Fibroblast of peridontal ligament (primary cell): ENCODE results near the gene FAM110A.
"Not testable (repeated sequence)": the region's sequence is repeated elsewhere in the genome, so short reads cannot be mapped to it uniquely, and the experiment has no call there.

ENCODE experiments used
- DNase-seq: peaks from one replicate; pipeline ENCODE4 v3.0.0-alpha.2; 2010; ENCODE audit errors: extremely low read depth

The FAM110A gene

DNA sequence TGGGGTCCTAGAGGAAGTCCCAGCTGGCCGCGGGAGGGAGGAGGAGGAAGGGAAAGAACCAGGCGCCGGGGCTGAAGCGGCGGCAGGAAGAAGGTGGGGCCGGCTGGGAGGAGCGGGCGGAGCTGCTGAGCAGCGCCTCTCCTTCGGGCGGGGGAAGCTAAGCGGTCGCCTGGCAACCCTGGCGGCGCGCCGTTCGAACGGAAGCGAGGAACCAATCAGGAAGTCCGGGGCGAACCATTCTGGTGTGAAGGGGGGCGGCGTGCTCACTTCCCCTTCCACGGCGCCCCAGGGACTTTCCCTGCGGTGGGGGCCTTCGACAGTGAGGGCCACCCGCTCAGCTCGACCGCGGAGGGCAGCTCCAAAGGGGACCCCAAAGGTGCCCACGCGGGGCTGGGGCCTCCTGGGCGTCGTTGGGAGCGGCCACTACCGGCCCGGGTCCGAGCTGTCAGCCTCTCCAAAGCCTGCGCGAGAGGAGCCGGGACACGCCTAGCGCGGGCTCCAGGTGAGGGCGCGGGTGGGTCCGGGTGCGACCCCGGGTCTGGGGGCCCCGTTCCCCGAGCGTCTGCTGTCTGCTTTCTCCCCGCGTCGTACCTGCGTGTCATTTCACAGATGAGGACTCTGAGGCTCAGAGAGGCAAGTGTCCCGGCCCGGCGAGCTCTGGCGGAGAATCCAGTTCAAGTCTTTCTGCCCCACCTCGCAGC lies at the start of gene FAM110A:
FAM110A (plus strand) TSS at position 266 of the 701 bp plus-strand sequence. CDS start 11,090 bp downstream, outside the sequence.
- DNase-seq: peak; percentile 87

GRCh38 chr20:787825-788224 lies 45.7 kb upstream of the FAM110A start:
- DNase-seq: no peak

DNA sequence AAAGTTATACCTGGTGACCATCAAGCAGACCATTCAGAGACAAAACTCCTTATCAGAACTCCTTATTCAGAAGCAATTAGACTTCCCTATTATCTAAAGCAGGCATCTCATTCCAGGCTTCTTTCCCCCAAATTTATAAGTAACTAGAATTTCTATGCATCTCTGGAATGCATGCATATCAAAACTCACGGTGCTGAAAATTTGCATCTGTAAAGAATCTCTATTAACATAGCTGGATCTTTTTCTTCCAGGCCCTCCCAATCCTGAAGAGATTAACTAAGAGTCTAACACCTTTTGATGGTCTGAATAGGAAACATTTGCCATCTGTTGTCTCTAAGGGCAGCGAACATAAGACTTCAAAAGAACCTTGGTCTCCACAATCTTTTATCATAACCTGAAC lies 42.5 kb upstream of the FAM110A start:
- DNase-seq: no peak

DNA sequence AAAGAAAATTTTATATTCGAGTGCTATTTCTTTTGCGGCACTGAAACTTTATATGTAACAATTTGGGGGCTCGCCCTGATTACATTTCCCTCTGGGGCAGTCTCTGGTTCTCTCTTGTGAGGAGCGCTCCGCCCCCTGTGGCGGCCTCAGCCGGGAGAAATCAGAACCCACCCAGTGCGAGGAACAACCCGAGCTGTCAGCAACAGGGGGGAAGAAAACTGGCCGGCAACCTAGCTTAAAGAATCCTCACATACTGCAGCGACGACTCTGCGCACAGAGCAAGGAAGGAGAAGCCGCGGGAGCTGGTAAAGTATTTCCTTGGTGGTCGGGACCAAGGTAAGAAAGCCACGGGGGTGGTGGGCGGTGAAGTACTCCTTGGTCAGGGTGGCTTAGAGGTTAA lies 41.3 kb upstream of the FAM110A start:
- DNase-seq: no peak

- no peak for DNase-seq
These were observed 36.6 kb upstream of the FAM110A start for GRCh38 chr20:796921-797320.

DNA sequence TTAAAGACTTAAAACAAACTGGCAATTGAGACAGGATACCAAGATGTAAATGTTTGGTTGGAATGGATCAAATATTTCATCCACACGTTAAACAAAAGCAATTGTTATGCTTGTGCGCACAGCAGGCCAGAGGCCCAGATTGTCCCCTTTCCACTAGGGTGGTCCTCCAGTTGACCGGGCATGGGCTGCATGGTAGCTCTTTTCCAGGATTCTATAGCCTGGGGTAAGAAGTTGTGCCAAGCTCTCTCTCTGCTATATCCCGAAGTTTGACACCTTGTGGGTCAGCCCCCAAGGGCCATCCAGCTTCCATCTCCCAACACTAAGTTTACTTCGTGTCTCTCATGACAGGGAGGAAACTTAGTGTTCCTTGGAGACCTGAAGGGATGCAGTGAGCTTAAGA lies 34.8 kb upstream of the FAM110A start:
- DNase-seq: not testable (repeated sequence)

- DNase-seq: not testable (repeated sequence)
These were observed 33.5 kb upstream of the FAM110A start for GRCh38 chr20:800026-800425.

GRCh38 chr20:801678-802077 lies 31.8 kb upstream of the FAM110A start:
- no peak for DNase-seq

DNA sequence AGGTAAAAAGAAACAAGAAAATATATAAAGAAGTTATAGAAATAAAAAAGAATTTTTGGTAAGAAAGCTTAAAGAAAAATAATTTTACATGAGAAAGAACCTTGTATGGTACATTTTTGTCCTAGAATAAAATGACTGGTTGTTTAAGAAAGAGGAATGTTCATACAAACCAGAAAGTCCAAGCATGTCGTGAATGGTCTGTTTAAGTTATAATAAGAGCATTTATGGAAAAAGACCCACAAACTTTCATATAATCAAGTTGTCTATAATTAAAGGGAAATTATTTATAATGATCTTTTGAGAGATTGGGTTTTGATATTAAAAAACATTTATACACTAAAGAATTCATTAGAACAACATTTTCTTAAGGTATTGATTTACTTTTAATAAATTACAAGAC lies 27.8 kb upstream of the FAM110A start:
- DNase-seq: no peak

GRCh38 chr20:811776-812434 lies 21.6 kb upstream of the FAM110A start:
- not testable (repeated sequence) for DNase-seq

DNA sequence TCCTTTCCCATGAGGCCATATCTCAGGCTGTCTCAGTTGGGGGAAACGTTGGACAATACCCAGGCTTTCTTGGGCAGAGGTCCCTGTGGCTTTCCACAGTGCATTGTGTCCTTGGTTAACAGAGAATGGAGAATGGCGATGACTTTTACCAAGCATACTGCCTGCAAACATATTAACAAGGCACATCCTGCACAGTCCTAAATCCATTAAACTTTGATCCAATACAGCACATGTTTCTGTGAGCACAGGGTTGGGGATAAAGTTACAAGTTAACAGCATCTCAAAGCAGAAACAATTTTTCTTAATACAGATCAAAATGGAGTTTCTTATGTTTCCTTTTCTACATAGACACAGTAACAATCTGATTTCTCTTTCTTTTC lies 21.1 kb upstream of the FAM110A start:
- DNase-seq: not testable (repeated sequence)

DNA sequence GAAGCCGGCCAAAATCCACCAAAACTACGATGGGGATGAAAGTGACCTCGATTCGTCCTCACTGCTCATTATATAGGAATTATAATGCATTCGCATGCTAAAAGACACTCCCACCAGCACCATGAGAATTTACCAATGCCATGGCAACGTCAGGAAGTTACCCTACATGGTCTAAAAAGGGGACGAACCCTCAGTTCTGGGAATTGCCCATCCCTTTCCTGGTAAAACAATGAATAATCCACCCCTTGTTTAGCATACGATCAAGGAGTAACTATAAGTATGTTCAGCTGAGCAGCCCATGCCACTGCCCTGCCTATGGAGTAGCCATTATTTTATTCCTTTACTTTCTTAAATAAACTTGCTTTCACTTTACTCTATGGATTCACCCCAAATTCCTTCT lies 20.1 kb upstream of the FAM110A start:
- DNase-seq: no peak

DNA sequence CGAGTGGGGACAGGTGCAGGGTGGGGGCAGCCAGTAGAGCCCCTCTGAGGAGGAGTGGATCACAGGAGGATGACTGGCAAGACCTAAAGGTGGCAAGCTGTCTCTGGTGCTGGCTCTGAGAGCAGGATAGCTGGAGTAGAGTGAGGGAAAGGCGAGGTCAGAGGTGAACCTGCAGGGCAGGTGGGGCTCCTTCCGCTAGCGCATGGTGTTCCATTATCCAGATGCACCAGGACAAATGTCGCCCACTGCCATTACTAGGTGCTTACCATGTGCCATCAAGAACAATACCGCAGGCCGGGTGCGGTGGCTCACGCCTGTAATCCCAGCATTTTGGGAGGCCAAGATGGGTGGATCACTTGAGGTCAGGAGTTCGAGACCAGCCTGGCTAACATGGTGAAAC lies 18.3 kb upstream of the FAM110A start:
- DNase-seq: no peak

- peak; percentile 69 for DNase-seq
These were observed 17.5 kb upstream of the FAM110A start for GRCh38 chr20:815914-816606.

GRCh38 chr20:818001-818664 lies 15.4 kb upstream of the FAM110A start:
- DNase-seq: no peak

GRCh38 chr20:819680-820322 lies 13.7 kb upstream of the FAM110A start:
- no peak for DNase-seq

- DNase-seq: no peak
These were observed 13.1 kb upstream of the FAM110A start for GRCh38 chr20:820323-820953.

- no peak for DNase-seq
These were observed 12.3 kb upstream of the FAM110A start for GRCh38 chr20:821046-821730.

DNA sequence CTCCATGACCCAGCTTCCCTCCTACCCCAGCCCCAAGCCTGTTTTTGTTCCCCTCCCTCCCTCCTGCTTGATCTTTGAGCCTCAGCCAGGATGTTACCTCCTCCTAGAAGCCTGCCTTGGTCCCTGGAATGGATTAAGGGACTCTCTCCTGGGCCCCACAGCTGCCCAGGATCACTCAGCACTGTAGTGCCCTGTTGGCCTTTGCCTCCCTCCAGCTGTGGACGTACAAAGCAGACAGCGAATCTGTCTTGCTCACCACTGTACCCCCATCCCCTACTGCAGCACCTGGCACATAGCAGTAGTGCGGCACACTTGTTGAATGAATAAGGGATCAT lies 11.8 kb upstream of the FAM110A start:
- no peak for DNase-seq

DNA sequence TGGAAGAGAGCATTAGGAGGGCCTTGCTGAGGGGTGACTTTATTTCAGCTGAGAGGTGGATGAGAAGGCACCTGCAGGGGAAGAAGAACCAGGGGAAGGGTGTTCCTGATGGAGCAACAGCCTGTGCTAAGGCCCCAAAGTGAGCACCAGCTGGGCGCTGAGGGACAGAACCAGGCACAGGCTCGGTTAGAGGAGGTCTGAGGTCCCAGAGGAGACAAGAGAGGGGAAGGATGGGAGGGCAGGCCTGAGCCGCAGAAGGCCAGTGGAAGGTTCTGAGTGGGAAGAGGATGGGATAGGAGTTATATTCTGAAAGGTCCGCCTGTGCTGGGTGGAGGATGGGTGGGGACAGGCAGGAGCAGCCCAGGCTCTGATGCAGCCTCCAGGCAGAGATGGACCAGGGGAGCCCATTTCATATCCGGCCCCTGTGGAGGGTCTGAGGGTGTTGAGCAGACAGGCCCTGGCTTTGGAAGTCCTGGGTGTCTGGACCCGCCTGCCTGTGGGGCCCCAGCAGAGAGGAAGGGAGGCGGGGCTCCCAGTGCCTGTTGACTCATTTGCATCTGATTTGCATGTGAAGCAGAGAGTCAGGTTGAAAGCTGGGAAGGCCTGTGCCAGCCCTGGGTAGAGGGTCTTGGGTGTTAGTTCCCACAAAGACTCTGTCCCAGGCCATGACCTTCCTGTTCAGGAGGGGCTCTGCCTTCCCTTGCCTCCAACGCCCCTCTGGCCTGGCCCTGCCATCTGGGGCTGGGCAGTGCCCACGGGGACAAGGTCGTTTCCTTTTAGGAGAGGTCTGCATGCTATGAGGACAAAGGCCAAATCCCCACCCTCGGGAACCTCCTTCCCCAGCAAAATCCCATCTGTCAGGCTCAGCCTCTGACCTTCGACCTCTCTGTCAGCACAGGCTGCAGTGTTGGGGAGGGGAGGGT lies 10.6 kb upstream of the FAM110A start:
- DNase-seq: no peak
